ENCODE measurements around the gene LTB4R. TPM values are rescaled to one million over a fixed set of nuclear protein-coding genes. Genes with fewer than 3 reads are reported as not detected.

Gene LTB4R
- polyA plus RNA-seq, 2 of the 4 experiments (the other 2 are of a cell fraction), result 8.3 to 10.2 TPM

- ATAC-seq (no peak; a peak in 1 of 6 replicates), DNase-seq (ENCODE audit: low read depth in 1 of 2, low spot score in 1 of 2) (no peak), FAIRE-seq (no peak)
- WGBS (ENCODE audit: missing lambda C conversion rate), result 10% methylated on average over 3 of the region's 3 CpGs
- H3K4me2 ChIP-seq, result peak overlapping the region; percentile 85
- H3K27ac ChIP-seq, result peak overlapping the region; percentile 89 to 97
- no peaks in the 10 kb centered on the region for H3K9me3 ChIP-seq
- CTCF ChIA-PET, result interaction anchor here (1.3 to 34.0 kb wide), 11 partner anchors 10 to 165 kb away, joined by 3 to 469 read pairs (median 5); partner anchors contain the start of genes CIDEB, DHRS1, LTB4R and LTB4R2
- TF ChIP-seq TP53 (CRISPR knock-in tag; IDR thresholded peaks at IDR 0.05), result no peak
- TF ChIP-seq TFCP2L1 (CRISPR knock-in tag; IDR thresholded peaks at IDR 0.05), result no peak
- no peak for TF ChIP-seq REST (IDR thresholded peaks at IDR 0.05)
- TF ChIP-seq ELK1 (IDR thresholded peaks at IDR 0.05; ENCODE audit: low read depth, low read length), result no peak
- no peak for TF ChIP-seq RARB (CRISPR knock-in tag; IDR thresholded peaks at IDR 0.05)
- 0 out of 3 replicates have a peak, but pooled peaks cover 5% of the 10 kb centered on the region for H3K4me1 ChIP-seq
- POLR2A ChIA-PET, result interaction anchor here (0.6 to 1.9 kb wide), 21 partner anchors 8 to 171 kb away, joined by 3 to 53 read pairs (median 5); partner anchors contain the start of genes CIDEB, DHRS1, NOP9 and SDR39U1
- peak overlapping the region; percentile 59 for H3K4me3 ChIP-seq
These were observed 39.5 kb upstream of the LTB4R start for GRCh38 chr14:24271834-24272263.

- TF ChIP-seq NFE2L2 (conservative IDR thresholded peaks at IDR 0.05; ENCODE audit: low read length) (no peak), JUN (IDR thresholded peaks at IDR 0.05) (no peak), SREBF2 (IDR thresholded peaks at IDR 0.05) (no peak), RCOR1 (IDR thresholded peaks at IDR 0.05; ENCODE audit: low read depth, low read length) (no peak), POLR2AphosphoS2 (conservative IDR thresholded peaks at IDR 0.05; ENCODE audit: low read length) (no peak), MAFK (IDR thresholded peaks at IDR 0.05; ENCODE audit: partially characterized antibody) (peak; percentile 85), POLR2A (IDR thresholded peaks at IDR 0.05; ENCODE audit: low read length) (no peak)
- Histone ChIP-seq H3K4me1 (0 out of 3 replicates have a peak, but pooled peaks cover 5% of the 10 kb centered on the region), H3K4me3 (no peak overlapping the region), H3K9me3 (no peaks in the 10 kb centered on the region), H3K4me2 (peak overlapping the region; percentile 85; the same call in 2 of the 3 replicates), H3K27ac (no peak overlapping the region)
- CTCF ChIA-PET, result interaction anchor here (1.5 to 34.0 kb wide), 8 partner anchors 10 to 165 kb away, joined by 4 to 469 read pairs (median 8); partner anchors contain the start of genes CIDEB, DHRS1, LTB4R and LTB4R2
- POLR2A ChIA-PET, result interaction anchor here (1.3 kb wide), 1 partner anchor 77 kb away, joined by 5 read pairs; the partner anchor contains the start of gene TM9SF1
- FAIRE-seq, result no peak
- 86% methylated on average over 2 of the region's 2 CpGs for WGBS (ENCODE audit: missing lambda C conversion rate)
- no peak for ATAC-seq
- DNase-seq (ENCODE audit: low read depth in 1 of 2, low spot score in 1 of 2), result no peak
These were observed 38.8 kb upstream of the LTB4R start for GRCh38 chr14:24272467-24272866.

GRCh38 chr14:24273422-24273998 is 37.8 kb upstream of the LTB4R start:
- DNase-seq (ENCODE audit: low read depth in 1 of 2, low spot score in 1 of 2) (peak; percentile 32 to 43), FAIRE-seq (no peak), ATAC-seq (no peak)
- ChIA-PET CTCF (interaction anchor here (1.1 to 34.0 kb wide), 4 partner anchors 8 to 58 kb away, joined by 3 to 469 read pairs (median 44); partner anchors contain the start of genes CIDEB, DHRS1, LTB4R and LTB4R2), POLR2A (interaction anchor here (1.4 kb wide), 1 partner anchor 31 kb away, joined by 8 read pairs; the partner anchor contains the start of gene TINF2)
- TF ChIP-seq KDM1A (IDR thresholded peaks at IDR 0.05; ENCODE audit: low read depth), result no peak
- TF ChIP-seq CEBPB (IDR thresholded peaks at IDR 0.05), result no peak
- TF ChIP-seq POLR2AphosphoS2 (conservative IDR thresholded peaks at IDR 0.05; ENCODE audit: low read length), result no peak
- no peak for TF ChIP-seq MAX (IDR thresholded peaks at IDR 0.05)
- TF ChIP-seq PBX3 (IDR thresholded peaks at IDR 0.05), result no peak
- TF ChIP-seq CBX2 (IDR thresholded peaks at IDR 0.05; ENCODE audit: borderline replicate concordance, low read depth), result no peak
- no peak for TF ChIP-seq FOXS1 (CRISPR knock-in tag; IDR thresholded peaks at IDR 0.05)
- TF ChIP-seq JUNB (IDR thresholded peaks at IDR 0.05), result no peak
- no peak for TF ChIP-seq CBX8 (IDR thresholded peaks at IDR 0.05)
- no peak for TF ChIP-seq JUN (IDR thresholded peaks at IDR 0.05)
- TF ChIP-seq ZNF302 (CRISPR knock-in tag; IDR thresholded peaks at IDR 0.05), result no peak
- TF ChIP-seq BHLHE40 (IDR thresholded peaks at IDR 0.05; ENCODE audit: low read depth, low read length), result no peak
- no peak for TF ChIP-seq EP300 (IDR thresholded peaks at IDR 0.05)
- TF ChIP-seq MAFK (IDR thresholded peaks at IDR 0.05; ENCODE audit: partially characterized antibody), result no peak
- TF ChIP-seq EHMT2 (IDR thresholded peaks at IDR 0.05; ENCODE audit: low read depth), result no peak
- TF ChIP-seq KDM5A (IDR thresholded peaks at IDR 0.05), result no peak
- no peak for TF ChIP-seq USF2 (IDR thresholded peaks at IDR 0.05)
- TF ChIP-seq SREBF2 (IDR thresholded peaks at IDR 0.05), result no peak
- H3K4me2 ChIP-seq, result no peak overlapping the region
- no peak overlapping the region for H3K27ac ChIP-seq
- no peak overlapping the region for H3K4me3 ChIP-seq
- H3K9me3 ChIP-seq, result no peaks in the 10 kb centered on the region
- 79% methylated on average over 3 of the region's 3 CpGs for WGBS (ENCODE audit: missing lambda C conversion rate)
- H3K4me1 ChIP-seq, result 0 out of 3 replicates have a peak, but pooled peaks cover 5% of the 10 kb centered on the region
